NCI-H1694 (cell line): ENCODE data around the gene DEFB131B.
"Not testable (repeated sequence)": the region's sequence is repeated elsewhere in the genome, so short reads cannot be mapped to it uniquely, and the experiment has no call there.

ENCODE experiments used
- DNase-seq: peaks from one replicate; lab custom pipeline; 2025; lab: John Stamatoyannopoulos, UW

DEFB131B gene

GRCh38 chr11:71878059-71878458 is at the start of gene DEFB131B:
Gene DEFB131B, plus strand, starts transcription at chr11:71878453. Its CDS starts 0 bp downstream, at chr11:71878453.
- not testable (repeated sequence) for DNase-seq

GRCh38 chr11:71829247-71829646 is 49.0 kb upstream of the DEFB131B start:
- not testable (repeated sequence) for DNase-seq

- DNase-seq = not testable (repeated sequence)
Measured at GRCh38 chr11:71829686-71830085, 48.6 kb upstream of the DEFB131B start.

GRCh38 chr11:71832811-71833210 is 45.4 kb upstream of the DEFB131B start, which contains the start of gene DEFB108B:
Gene DEFB108B, plus strand, starts transcription at chr11:71833200. Its CDS starts 0 bp downstream, at chr11:71833200.
- DNase-seq = not testable (repeated sequence)

GRCh38 chr11:71842720-71843119 is 35.5 kb upstream of the DEFB131B start:
- DNase-seq = not testable (repeated sequence)

GRCh38 chr11:71843355-71843754 is 34.9 kb upstream of the DEFB131B start:
- not testable (repeated sequence) for DNase-seq

GRCh38 chr11:71843858-71844257 is 34.4 kb upstream of the DEFB131B start:
- no peak for DNase-seq

GRCh38 chr11:71853895-71854294 is 24.4 kb upstream of the DEFB131B start:
- DNase-seq = not testable (repeated sequence)

- not testable (repeated sequence) for DNase-seq
Measured at GRCh38 chr11:71855880-71856279, 22.4 kb upstream of the DEFB131B start.

GRCh38 chr11:71860835-71861234 is 17.4 kb upstream of the DEFB131B start:
- not testable (repeated sequence) for DNase-seq

GRCh38 chr11:71863978-71864627 is 14.2 kb upstream of the DEFB131B start:
- DNase-seq = peak; percentile 36

- not testable (repeated sequence) for DNase-seq
Measured at GRCh38 chr11:71867209-71867608, 11.0 kb upstream of the DEFB131B start.

- DNase-seq = not testable (repeated sequence)
Measured at GRCh38 chr11:71869931-71870330, 8.3 kb upstream of the DEFB131B start.

GRCh38 chr11:71870661-71871060 is 7.6 kb upstream of the DEFB131B start:
- DNase-seq = not testable (repeated sequence)

- DNase-seq = not testable (repeated sequence)
Measured at GRCh38 chr11:71876262-71876661, 2.0 kb upstream of the DEFB131B start.

- not testable (repeated sequence) for DNase-seq
Measured at GRCh38 chr11:71885806-71886205, 7.6 kb downstream of the DEFB131B start.

- DNase-seq = not testable (repeated sequence)
Measured at GRCh38 chr11:71888335-71889010, 10.2 kb downstream of the DEFB131B start.

GRCh38 chr11:71889181-71889872 is 11.1 kb downstream of the DEFB131B start:
- DNase-seq = not testable (repeated sequence)

- no peak for DNase-seq
Measured at GRCh38 chr11:71895961-71896360, 17.7 kb downstream of the DEFB131B start.

GRCh38 chr11:71901137-71901536 is 22.9 kb downstream of the DEFB131B start:
- not testable (repeated sequence) for DNase-seq

GRCh38 chr11:71908218-71908617 is 30.0 kb downstream of the DEFB131B start:
- no peak for DNase-seq

GRCh38 chr11:71910775-71911174 is 32.5 kb downstream of the DEFB131B start:
- DNase-seq = not testable (repeated sequence)
